ENCODE data around the gene CCDC191. TPM values are rescaled to one million over a fixed set of nuclear protein-coding genes. Genes with fewer than 3 reads are reported as not detected.

CCDC191 gene
- total RNA-seq, 1 donor from 2014 or later = 2.9 TPM

- TF ChIP-seq CTCF (IDR thresholded peaks at IDR 0.05) = no peak
- DNase-seq (ENCODE audit: low spot score) = no peak
- Mint-ChIP-seq H3K27ac (ENCODE audit: unreplicated experiment) (no peak overlapping the region), H3K4me1 (ENCODE audit: low read depth) (peaks cover 18% of the 10 kb centered on the region), H3K9me3 (ENCODE audit: low read depth) (no peaks in the 10 kb centered on the region), H3K27me3 (ENCODE audit: low read depth) (no peaks in the 10 kb centered on the region), H3K36me3 (ENCODE audit: low read depth) (peaks cover 19% of the 10 kb centered on the region), H3K4me3 (ENCODE audit: unreplicated experiment) (no peak overlapping the region)
These were observed 33.3 kb upstream of the CCDC191 start for GRCh38 chr3:114089675-114090074.

GRCh38 chr3:114086356-114086755 lies 30.0 kb upstream of the CCDC191 start:
- peaks cover 29% of the 10 kb centered on the region for H3K36me3 Mint-ChIP-seq (ENCODE audit: low read depth)
- no peak overlapping the region for H3K27ac Mint-ChIP-seq (ENCODE audit: unreplicated experiment)
- peaks cover 6% of the 10 kb centered on the region for H3K4me1 Mint-ChIP-seq (ENCODE audit: low read depth)
- no peak for DNase-seq (ENCODE audit: low spot score)
- no peaks in the 10 kb centered on the region for H3K27me3 Mint-ChIP-seq (ENCODE audit: low read depth)
- H3K9me3 Mint-ChIP-seq (ENCODE audit: low read depth) = no peaks in the 10 kb centered on the region
- TF ChIP-seq CTCF (IDR thresholded peaks at IDR 0.05) = no peak
- no peak overlapping the region for H3K4me3 Mint-ChIP-seq (ENCODE audit: unreplicated experiment)

GRCh38 chr3:114083112-114083511 lies 26.8 kb upstream of the CCDC191 start:
- DNase-seq (ENCODE audit: low spot score) = no peak
- no peaks in the 10 kb centered on the region for H3K9me3 Mint-ChIP-seq (ENCODE audit: low read depth)
- peaks cover 32% of the 10 kb centered on the region for H3K36me3 Mint-ChIP-seq (ENCODE audit: low read depth)
- no peak for TF ChIP-seq CTCF (IDR thresholded peaks at IDR 0.05)
- H3K27me3 Mint-ChIP-seq (ENCODE audit: low read depth) = no peaks in the 10 kb centered on the region
- H3K4me1 Mint-ChIP-seq (ENCODE audit: low read depth) = peaks cover 28% of the 10 kb centered on the region
- H3K4me3 Mint-ChIP-seq (ENCODE audit: unreplicated experiment) = no peak overlapping the region
- no peak overlapping the region for H3K27ac Mint-ChIP-seq (ENCODE audit: unreplicated experiment)

GRCh38 chr3:114081037-114081436 lies 24.7 kb upstream of the CCDC191 start:
- Mint-ChIP-seq H3K27me3 (ENCODE audit: low read depth) (no peaks in the 10 kb centered on the region), H3K4me1 (ENCODE audit: low read depth) (peaks cover 32% of the 10 kb centered on the region), H3K36me3 (ENCODE audit: low read depth) (peaks cover 33% of the 10 kb centered on the region), H3K9me3 (ENCODE audit: low read depth) (no peaks in the 10 kb centered on the region), H3K27ac (ENCODE audit: unreplicated experiment) (no peak overlapping the region), H3K4me3 (ENCODE audit: unreplicated experiment) (no peak overlapping the region)
- DNase-seq (ENCODE audit: low spot score) = no peak
- TF ChIP-seq CTCF (IDR thresholded peaks at IDR 0.05) = no peak

- TF ChIP-seq CTCF (IDR thresholded peaks at IDR 0.05) = no peak
- Mint-ChIP-seq H3K27me3 (ENCODE audit: low read depth) (no peaks in the 10 kb centered on the region), H3K9me3 (ENCODE audit: low read depth) (no peaks in the 10 kb centered on the region), H3K4me1 (ENCODE audit: low read depth) (peaks cover 32% of the 10 kb centered on the region), H3K4me3 (ENCODE audit: unreplicated experiment) (no peak overlapping the region), H3K27ac (ENCODE audit: unreplicated experiment) (peak overlapping the region; percentile 36), H3K36me3 (ENCODE audit: low read depth) (peaks cover 30% of the 10 kb centered on the region)
- no peak for DNase-seq (ENCODE audit: low spot score)
These were observed 23.9 kb upstream of the CCDC191 start for GRCh38 chr3:114080201-114080600.

Data from chondrocyte (in vitro differentiated cells).